ENCODE results near the gene SLC35G1. TPM values are rescaled to one million over a fixed set of nuclear protein-coding genes. Genes with fewer than 3 reads are reported as not detected.
A peak's percentile ranks its signal among the peaks of the same experiment; 100 is the strongest.

The SLC35G1 gene
- total RNA-seq, 1 donor from 2014 or later = 13.9 TPM

GRCh38 chr10:93874309-93875031, 19.3 kb upstream of the SLC35G1 start:
- H3K4me1 Mint-ChIP-seq (ENCODE audit: unreplicated experiment) = peaks cover 14% of the 10 kb centered on the region
- H3K4me3 Mint-ChIP-seq = no peak overlapping the region
- H3K27ac Mint-ChIP-seq = no peak overlapping the region
- peaks cover 3% of the 10 kb centered on the region for H3K9me3 Mint-ChIP-seq
- TF ChIP-seq CTCF (conservative IDR thresholded peaks at IDR 0.05) = no peak
- DNase-seq (ENCODE audit: extremely low spot score, unreplicated experiment) = no peak
- H3K27me3 Mint-ChIP-seq = peaks cover 13% of the 10 kb centered on the region
- no peaks in the 10 kb centered on the region for H3K36me3 Mint-ChIP-seq

GRCh38 chr10:93875032-93875358, 18.8 kb upstream of the SLC35G1 start:
- Mint-ChIP-seq H3K4me3 (no peak overlapping the region), H3K9me3 (peaks cover 3% of the 10 kb centered on the region), H3K27ac (no peak overlapping the region), H3K4me1 (ENCODE audit: unreplicated experiment) (peaks cover 14% of the 10 kb centered on the region), H3K27me3 (peaks cover 13% of the 10 kb centered on the region), H3K36me3 (no peaks in the 10 kb centered on the region)
- TF ChIP-seq CTCF (conservative IDR thresholded peaks at IDR 0.05) = no peak
- no peak for DNase-seq (ENCODE audit: extremely low spot score, unreplicated experiment)

GRCh38 chr10:93876381-93876780, 17.4 kb upstream of the SLC35G1 start:
- no peak for TF ChIP-seq CTCF (conservative IDR thresholded peaks at IDR 0.05)
- H3K4me1 Mint-ChIP-seq (ENCODE audit: unreplicated experiment) = peaks cover 14% of the 10 kb centered on the region
- H3K27ac Mint-ChIP-seq = no peak overlapping the region
- no peaks in the 10 kb centered on the region for H3K36me3 Mint-ChIP-seq
- no peak for DNase-seq (ENCODE audit: extremely low spot score, unreplicated experiment)
- peaks cover 3% of the 10 kb centered on the region for H3K9me3 Mint-ChIP-seq
- H3K27me3 Mint-ChIP-seq = peaks cover 13% of the 10 kb centered on the region
- no peak overlapping the region for H3K4me3 Mint-ChIP-seq

- Mint-ChIP-seq H3K27me3 (peaks cover 13% of the 10 kb centered on the region), H3K9me3 (peaks cover under 1% of the 10 kb centered on the region), H3K27ac (no peak overlapping the region), H3K4me1 (ENCODE audit: unreplicated experiment) (peaks cover 1% of the 10 kb centered on the region), H3K4me3 (no peak overlapping the region), H3K36me3 (no peaks in the 10 kb centered on the region)
- TF ChIP-seq CTCF (conservative IDR thresholded peaks at IDR 0.05) = no peak
- no peak for DNase-seq (ENCODE audit: extremely low spot score, unreplicated experiment)
These were observed 14.5 kb upstream of the SLC35G1 start for GRCh38 chr10:93879273-93879672.

GRCh38 chr10:93894516-93895378, 969 bp downstream of the SLC35G1 start:
- no peak for TF ChIP-seq CTCF (conservative IDR thresholded peaks at IDR 0.05)
- Mint-ChIP-seq H3K4me3 (peak overlapping the region; percentile 94), H3K36me3 (peaks cover 14% of the 10 kb centered on the region), H3K4me1 (ENCODE audit: unreplicated experiment) (peaks cover 29% of the 10 kb centered on the region), H3K9me3 (peaks cover 6% of the 10 kb centered on the region), H3K27ac (peak overlapping the region; percentile 77), H3K27me3 (peaks cover 15% of the 10 kb centered on the region)
- no peak for DNase-seq (ENCODE audit: extremely low spot score, unreplicated experiment)

Data from type B pancreatic cell (in vitro differentiated cells).